IMR-90 (cell line): ENCODE data around the gene RAB6A. TPM values are rescaled to one million over a fixed set of nuclear protein-coding genes. Genes with fewer than 3 reads are reported as not detected.
A peak's percentile ranks its signal among the peaks of the same experiment; 100 is the strongest.

Source experiments
- ATAC-seq: fragments of 200-7000 bp; cut with Tn5 transposase; 2 replicates; pipeline ENCODE4 v1.9.1; 2020; ENCODE audit warnings: low read depth, mild to moderate bottlenecking, moderate library complexity
- BruUV-seq: library from RNA; stranded (reverse); fragments of 400-500 nt; replicated peaks from 2 replicates; lab custom pipeline; 2021; lab: Mats Ljungman, UMichigan
- CTCF ChIA-PET: fragments of 300-600 bp; formaldehyde crosslinking; extraction: SDS; loops from one replicate; lab custom pipeline; 2021; ENCODE audit warnings: antibody characterized with exemption; lab: Yijun Ruan, JAX
- POLR2A ChIA-PET: fragments of 300-600 bp; sonication (Branson Sonifier 250); formaldehyde crosslinking; loops from one replicate; lab custom pipeline; 2022; ENCODE audit warnings: antibody characterized with exemption; ENCODE audit not compliant: unreplicated experiment; lab: Charles Lee
- DNase-seq: peaks from one replicate; pipeline ENCODE4 v3.0.0; 2013
- H2AFZ ChIP-seq: replicated peaks from 2 replicates; pipeline ENCODE3; 2013; ENCODE audit warnings: low read length, mild to moderate bottlenecking; ENCODE audit not compliant: poor library complexity
- H2AK5ac ChIP-seq: 2 replicates; pipeline ENCODE4 v1.6.1; 2013; ENCODE audit warnings: low read depth, low read length, inconsistent platforms
- H2AK9ac ChIP-seq: replicated peaks from 2 replicates; pipeline ENCODE3; 2013; ENCODE audit warnings: mild to moderate bottlenecking, low read depth, low read length, moderate library complexity; ENCODE audit not compliant: poor library complexity
- H2BK120ac ChIP-seq: 2 replicates; pipeline ENCODE4 v1.6.1; 2013; ENCODE audit warnings: low read depth, low read length, inconsistent platforms
- H2BK15ac ChIP-seq: 3 replicates; pipeline ENCODE4 v1.6.1; 2013; ENCODE audit warnings: low read depth, low read length, inconsistent platforms
- H2BK20ac ChIP-seq: 2 replicates; pipeline ENCODE4 v1.6.1; 2013; ENCODE audit warnings: low read depth, mild to moderate bottlenecking, inconsistent platforms, low read length, moderate library complexity
- H2BK5ac ChIP-seq: 2 replicates; pipeline ENCODE4 v1.6.1; 2013; ENCODE audit warnings: mild to moderate bottlenecking, low read depth, low read length, inconsistent platforms; ENCODE audit not compliant: poor library complexity, severe bottlenecking
- H3K14ac ChIP-seq: replicated peaks from 2 replicates; pipeline ENCODE4 v1.6.1; 2013; ENCODE audit warnings: low read depth, low read length, inconsistent platforms
- H3K18ac ChIP-seq: 2 replicates; pipeline ENCODE4 v1.6.1; 2013; ENCODE audit warnings: low read depth, low read length, control low read depth
- H3K23ac ChIP-seq: 2 replicates; pipeline ENCODE4 v1.6.1; 2013; ENCODE audit warnings: low read depth, low read length, inconsistent platforms
- H3K27ac ChIP-seq: 2 replicates; pipeline ENCODE4 v1.5.1; 2013; ENCODE audit warnings: mild to moderate bottlenecking, control low read depth, low read length; ENCODE audit not compliant: insufficient read depth
- H3K27me3 ChIP-seq: 2 replicates; pipeline ENCODE4 v1.6.1; 2013; ENCODE audit warnings: low read length; ENCODE audit not compliant: control insufficient read depth, insufficient read depth
- H3K36me3 ChIP-seq: 2 replicates; pipeline ENCODE4 v1.6.1; 2013; ENCODE audit warnings: low read length, mixed read lengths; ENCODE audit not compliant: control insufficient read depth, insufficient read depth
- H3K4ac ChIP-seq: 2 replicates; pipeline ENCODE4 v1.6.1; 2013; ENCODE audit warnings: low read depth, low read length, inconsistent platforms
- H3K4me1 ChIP-seq: 2 replicates; pipeline ENCODE4 v1.6.1; 2013; ENCODE audit warnings: low read length, mixed read lengths; ENCODE audit not compliant: control insufficient read depth, insufficient read depth
- H3K4me2 ChIP-seq: 2 replicates; pipeline ENCODE4 v1.6.1; 2013; ENCODE audit warnings: low read depth, mild to moderate bottlenecking, control low read depth, low read length, moderate library complexity
- H3K4me3 ChIP-seq: 2 replicates; pipeline ENCODE4 v1.5.1; 2013; ENCODE audit warnings: low read depth, mild to moderate bottlenecking, control low read depth, low read length, moderate library complexity; ENCODE audit not compliant: insufficient read depth
- H3K56ac ChIP-seq: 2 replicates; pipeline ENCODE4 v1.6.1; 2013; ENCODE audit warnings: low read length, inconsistent platforms; ENCODE audit not compliant: insufficient read depth; ENCODE audit errors: extremely low read depth
- H3K79me1 ChIP-seq, 2 experiments: 2 replicates each; pipeline ENCODE4 v1.6.1; 2013; ENCODE audit warnings: low read length in 2 of 2, inconsistent platforms in 1 of 2, low read depth in 1 of 2
- H3K9ac ChIP-seq: 2 replicates; pipeline ENCODE4 v1.6.1; 2013; ENCODE audit warnings: low read depth, low read length, control low read depth
- H3K9me1 ChIP-seq: 2 replicates; pipeline ENCODE4 v1.6.1; 2013; ENCODE audit warnings: low read length, inconsistent platforms; ENCODE audit not compliant: insufficient read depth
- H3K9me3 ChIP-seq: 2 replicates; pipeline ENCODE4 v1.6.1; 2013; ENCODE audit warnings: low read length; ENCODE audit not compliant: control insufficient read depth, insufficient read depth
- H4K20me1 ChIP-seq: 2 replicates; pipeline ENCODE4 v1.6.1; 2013; ENCODE audit warnings: low read length, inconsistent platforms; ENCODE audit not compliant: insufficient read depth
- H4K5ac ChIP-seq: 2 replicates; pipeline ENCODE4 v1.6.1; 2013; ENCODE audit warnings: mild to moderate bottlenecking, low read depth, low read length, control low read depth
- H4K8ac ChIP-seq, 2 experiments: 2 replicates each; pipeline ENCODE4 v1.6.1; 2013; ENCODE audit warnings: low read depth in 2 of 2, low read length in 2 of 2, control low read depth in 1 of 2, inconsistent platforms in 1 of 2
- H4K91ac ChIP-seq: 2 replicates; pipeline ENCODE4 v1.6.1; 2013; ENCODE audit warnings: low read depth, low read length, inconsistent platforms; ENCODE audit not compliant: insufficient read depth
- BHLHE40 ChIP-seq: fragments of 150-350 bp; IDR thresholded peaks from 2 replicates; pipeline ENCODE4 v1.6.1; 2016; ENCODE audit warnings: mild to moderate bottlenecking, low read depth, low read length
- CEBPB ChIP-seq: IDR thresholded peaks from 2 replicates; pipeline ENCODE4 v1.6.1; 2012; ENCODE audit warnings: low read depth, low read length, improper control_type of control experiment
- CHD1 ChIP-seq: IDR thresholded peaks from 2 replicates; pipeline ENCODE4 v1.6.1; 2012; ENCODE audit warnings: low read depth, low read length, improper control_type of control experiment
- CTCF ChIP-seq: conservative IDR thresholded peaks from 2 replicates; pipeline ENCODE4 v1.5.1; 2012; ENCODE audit warnings: mild to moderate bottlenecking, low read depth, low read length, improper control_type of control experiment
- ELK1 ChIP-seq: fragments of 150-350 bp; IDR thresholded peaks from 2 replicates; pipeline ENCODE4 v1.6.1; 2016; ENCODE audit warnings: low read depth, mild to moderate bottlenecking, low read length, moderate library complexity, borderline replicate concordance
- FOS ChIP-seq: fragments of 150-350 bp; IDR thresholded peaks from 2 replicates; pipeline ENCODE4 v1.6.1; 2016; ENCODE audit warnings: low read depth, low read length
- MAZ ChIP-seq: IDR thresholded peaks from 2 replicates; pipeline ENCODE4 v1.6.1; 2012; ENCODE audit warnings: low read depth, mild to moderate bottlenecking, low read length, improper control_type of control experiment, moderate library complexity, borderline replicate concordance
- MXI1 ChIP-seq: IDR thresholded peaks from 2 replicates; pipeline ENCODE4 v1.6.1; 2012; ENCODE audit warnings: low read depth, mild to moderate bottlenecking, low read length, moderate library complexity, borderline replicate concordance
- NFE2L2 ChIP-seq: fragments of 150-350 bp; IDR thresholded peaks from 2 replicates; pipeline ENCODE4 v1.6.1; 2016; ENCODE audit warnings: low read depth, mild to moderate bottlenecking, low read length
- POLR2A ChIP-seq: IDR thresholded peaks from 2 replicates; pipeline ENCODE4 v1.6.1; 2012; ENCODE audit warnings: mild to moderate bottlenecking, low read depth, low read length
- RAD21 ChIP-seq: IDR thresholded peaks from 2 replicates; pipeline ENCODE4 v1.6.1; 2012; ENCODE audit warnings: low read length, improper control_type of control experiment
- RCOR1 ChIP-seq: IDR thresholded peaks from 2 replicates; pipeline ENCODE4 v1.6.1; 2012; ENCODE audit warnings: mild to moderate bottlenecking, low read length, improper control_type of control experiment; ENCODE audit not compliant: insufficient replicate concordance
- RFX5 ChIP-seq: IDR thresholded peaks from 2 replicates; pipeline ENCODE4 v1.8.0; 2012; ENCODE audit warnings: low read depth, mild to moderate bottlenecking, low read length, moderate library complexity
- SMC3 ChIP-seq: fragments of 150-350 bp; IDR thresholded peaks from 2 replicates; pipeline ENCODE4 v1.6.1; 2016; ENCODE audit warnings: low read depth, mild to moderate bottlenecking, antibody characterized with exemption, low read length, moderate library complexity
- USF2 ChIP-seq: fragments of 150-350 bp; IDR thresholded peaks from 2 replicates; pipeline ENCODE4 v1.6.1; 2017; ENCODE audit warnings: mild to moderate bottlenecking, antibody characterized with exemption, low read length, low read depth
- WGBS, 2 experiments: methylation state at CpG; one replicate each; pipeline versions ENCODE4 v1.1.5 to v1.1.7; 2013; ENCODE audit warnings: missing lambda C conversion rate in 2 of 2; ENCODE audit not compliant: insufficient read length in 1 of 2; ENCODE audit errors: extremely low coverage in 2 of 2; 5-methylcytosine and 5-hydroxymethylcytosine counted together
- dilution Hi-C: fragments of 300-500 bp; cut with HindIII; formaldehyde crosslinking; loops from one replicate; pipeline ENCODE4 v1.14.3; 2018; ENCODE audit warnings: low sequenced_read_pairs; ENCODE audit not compliant: unreplicated experiment
- in situ Hi-C: fragments of 300-500 bp; cut with MboI; formaldehyde crosslinking; loops from 3 replicates; pipeline ENCODE4 v1.14.3; 2019; ENCODE audit warnings: low sequenced_read_pairs, inconsistent platforms, mixed read lengths
- intact Hi-C: fragments of 100-400 bp; cut with micrococcal nuclease; formaldehyde crosslinking; loops from 2 replicates; pipeline ENCODE4 v1.10.0; 2022
- polyA plus RNA-seq, 3 experiments: library from polyadenylated mRNA; depleted of rRNA; stranded (reverse); fragments of >200 nt; gene quantifications; 2 replicates each; pipeline ENCODE4 v1.2.3, GENCODE V29; 2012; ENCODE audit warnings: low replicate concordance in 1 of 3
- total RNA-seq: library from RNA; depleted of rRNA; stranded (reverse); fragments of >200 nt; gene quantifications from 2 replicates; pipeline ENCODE4 v1.2.3, GENCODE V29; 2012

The RAB6A gene
- total and polyA plus RNA-seq, 2 of the 4 experiments (the other 2 are of a cell fraction) = 65.5 to 81.0 TPM

- Histone ChIP-seq H3K9me1 (no peaks in the 10 kb centered on the region), H3K9me3 (no peaks in the 10 kb centered on the region), H4K91ac (no peak overlapping the region), H3K4me2 (no peak overlapping the region), H3K79me1 (no peaks in the 10 kb centered on the region), H2BK5ac (no peak overlapping the region), H3K23ac (no peak overlapping the region; the same call in 1 of the 2 replicates), H2BK120ac (no peak overlapping the region), H2AFZ (peak overlapping the region; percentile 87), H2AK5ac (no peak overlapping the region), H3K27ac (no peak overlapping the region), H3K27me3 (peaks cover 32% of the 10 kb centered on the region), H3K4me1 (peaks cover 2% of the 10 kb centered on the region; the same call in 1 of the 2 replicates), H3K56ac (no peak overlapping the region), H3K4me3 (no peak overlapping the region), H2BK15ac (no peak overlapping the region), H3K36me3 (no peaks in the 10 kb centered on the region), H3K4ac (no peak overlapping the region), H4K20me1 (no peaks in the 10 kb centered on the region), H2AK9ac (peak overlapping the region; percentile 5), H2BK20ac (no peak overlapping the region), H3K9ac (no peak overlapping the region), H3K18ac (no peak overlapping the region), H4K8ac (no peak overlapping the region), H3K14ac (no peak overlapping the region; the same call in 1 of the 2 replicates), H4K5ac (no peak overlapping the region)
- no peak for ATAC-seq
- no TSS peak for BruUV-seq
- no peak for DNase-seq
- ChIA-PET POLR2A (no interaction called here), CTCF (no interaction called here)
- in situ Hi-C loops = no loop called here
- TF ChIP-seq CEBPB = no peak
- TF ChIP-seq POLR2A = no peak
- TF ChIP-seq CHD1 = no peak
- no peak for TF ChIP-seq CTCF
- no peak for TF ChIP-seq BHLHE40
- TF ChIP-seq ELK1 = no peak
- TF ChIP-seq RFX5 = no peak
- no peak for TF ChIP-seq RCOR1
- no peak for TF ChIP-seq SMC3
- TF ChIP-seq FOS = no peak
- no peak for TF ChIP-seq MXI1
- no peak for TF ChIP-seq NFE2L2
- TF ChIP-seq RAD21 = no peak
- no peak for TF ChIP-seq MAZ
- TF ChIP-seq USF2 = no peak
- WGBS, 2 experiments = 45% methylated on average over 5 of the region's 16 CpGs; no CpG with 5 or more reads in 1 of the 2 experiments
- intact Hi-C loops = no loop called here
- dilution Hi-C loops = no loop called here
Observed at GRCh38 chr11:73645121-73645969, 115.5 kb downstream of the RAB6A start.
